HepG2 (cell line): Measurements from ENCODE around the gene KRI1. TPM values are rescaled to one million over a fixed set of nuclear protein-coding genes. Genes with fewer than 3 reads are reported as not detected.
A peak's percentile ranks its signal among the peaks of the same experiment; 100 is the strongest.

Experiments used
- AGO1 ChIP-seq: fragments of 200-400 bp; formaldehyde crosslinking; IDR thresholded peaks from 2 replicates; pipeline ENCODE4 v1.6.1; 2017; ENCODE audit warnings: mild to moderate bottlenecking, low read depth, low read length, moderate library complexity; ENCODE audit not compliant: poor library complexity, severe bottlenecking
- ATF7-NPFF ChIP-seq: sonication (generic); formaldehyde crosslinking; IDR thresholded peaks from 2 replicates; pipeline ENCODE4 v1.8.1; 2023; ENCODE audit warnings: mild to moderate bottlenecking, low read depth, missing genetic modification reagents, moderate library complexity
- HMG20B ChIP-seq: conservative IDR thresholded peaks from 2 replicates; pipeline ENCODE4 v1.6.1; 2016; ENCODE audit warnings: missing genetic modification reagents, missing compliant biosample characterization
- NAIF1 ChIP-seq: sonication (generic); formaldehyde crosslinking; IDR thresholded peaks from 2 replicates; pipeline ENCODE4 v1.5.0; 2020; ENCODE audit warnings: mild to moderate bottlenecking, missing genetic modification reagents, borderline replicate concordance
- RFX3 ChIP-seq: IDR thresholded peaks from 2 replicates; pipeline ENCODE4 v1.6.1; 2016; ENCODE audit warnings: missing biosample characterization, missing genetic modification reagents
- SP140L ChIP-seq: sonication (generic); formaldehyde crosslinking; IDR thresholded peaks from 2 replicates; pipeline ENCODE4 v1.4.0; 2020; ENCODE audit warnings: missing genetic modification reagents, borderline replicate concordance
- UBTF ChIP-seq: sonication (generic); formaldehyde crosslinking; IDR thresholded peaks from 2 replicates; pipeline ENCODE4 v1.4.0; 2020; ENCODE audit warnings: mild to moderate bottlenecking, missing genetic modification reagents
- ZBED4 ChIP-seq: sonication (generic); formaldehyde crosslinking; IDR thresholded peaks from 2 replicates; pipeline ENCODE4 v1.4.0; 2020; ENCODE audit warnings: missing genetic modification reagents, borderline replicate concordance
- ZBTB1 ChIP-seq: sonication (generic); formaldehyde crosslinking; IDR thresholded peaks from 2 replicates; pipeline ENCODE4 v1.4.0; 2020; ENCODE audit warnings: missing genetic modification reagents, borderline replicate concordance
- ZBTB42 ChIP-seq: sonication (generic); formaldehyde crosslinking; IDR thresholded peaks from 2 replicates; pipeline ENCODE4 v1.5.0; 2020; ENCODE audit warnings: mild to moderate bottlenecking, missing genetic modification reagents
- ZNF264 ChIP-seq: sonication (generic); formaldehyde crosslinking; IDR thresholded peaks from 2 replicates; pipeline ENCODE4 v1.4.0; 2020; ENCODE audit warnings: missing genetic modification reagents
- ZNF281 ChIP-seq: sonication (generic); formaldehyde crosslinking; IDR thresholded peaks from 2 replicates; pipeline ENCODE4 v1.4.0; 2020; ENCODE audit warnings: missing genetic modification reagents, borderline replicate concordance
- ZNF570 ChIP-seq: sonication (generic); formaldehyde crosslinking; IDR thresholded peaks from 2 replicates; pipeline ENCODE4 v1.4.0; 2020; ENCODE audit warnings: mild to moderate bottlenecking, missing genetic modification reagents, borderline replicate concordance
- ZSCAN5A ChIP-seq: sonication (generic); formaldehyde crosslinking; IDR thresholded peaks from 2 replicates; pipeline ENCODE4 v1.8.0; 2022; ENCODE audit warnings: mild to moderate bottlenecking, missing genetic modification reagents, borderline replicate concordance
- polyA plus RNA-seq, 8 experiments: library from polyadenylated mRNA; depleted of rRNA in 3 of 8; stranded (reverse) in 7 of 8; unstranded in 1 of 8; fragments of >200 nt; fragmentation: Illumina TruSeq in 4 of 8; extraction: Trizol in 4 of 8; gene quantifications; 2 replicates each; pipeline versions ENCODE4 v1.2.1 to v1.2.3, GENCODE V29; 2011 to 2016; ENCODE audit warnings: low read depth in 4 of 8, missing spikeins in 1 of 8, mixed read lengths in 1 of 8; ENCODE audit not compliant: insufficient read depth in 1 of 8
- total RNA-seq, 5 experiments: library from RNA; depleted of rRNA; stranded (reverse); fragments of >200 nt; fragmentation: Illumina TruSeq; extraction: Trizol; gene quantifications; 2 replicates each; pipeline ENCODE4 v1.2.3, GENCODE V29; 2016; ENCODE audit warnings: low read depth in 1 of 5

Gene KRI1
- total and polyA plus RNA-seq, 2 of the 13 experiments (the other 11 are each of a cell fraction or from before 2014, with no cell fraction given) = 9.1 to 11.7 TPM

GRCh38 chr19:10565567-10566407 lies at the start of gene KRI1 (continued):
- TF ChIP-seq ZBED4 (CRISPR knock-in tag) = peak; percentile 100
- no peak for TF ChIP-seq AGO1
- no peak for TF ChIP-seq SP140L (CRISPR knock-in tag)
- TF ChIP-seq ZNF264 (CRISPR knock-in tag) = no peak
- peak; percentile 71; the same call in 1 of the 2 replicates for TF ChIP-seq NAIF1 (CRISPR knock-in tag)
- TF ChIP-seq ZNF281 (CRISPR knock-in tag) = peak; percentile 23; the same call in 1 of the 2 replicates
- no peak for TF ChIP-seq ZBTB1
- TF ChIP-seq ZSCAN5A (CRISPR knock-in tag) = no peak
- TF ChIP-seq UBTF (CRISPR knock-in tag) = peak; percentile 48; the same call in 1 of the 2 replicates
- 0 out of 2 replicates have a peak, but pooled peaks have one; percentile 31 for TF ChIP-seq HMG20B (CRISPR knock-in tag)
- 0 out of 2 replicates have a peak, but pooled peaks have one; percentile 38 for TF ChIP-seq ZNF570 (CRISPR knock-in tag)
- TF ChIP-seq ATF7-NPFF (CRISPR knock-in tag) = peak; percentile 99
- no peak for TF ChIP-seq RFX3
- peak; percentile 80; the same call in 1 of the 2 replicates for TF ChIP-seq ZBTB42
